ENCODE data around the gene ARRDC1. TPM values are rescaled to one million over a fixed set of nuclear protein-coding genes. Genes with fewer than 3 reads are reported as not detected.

ARRDC1 gene
- total and polyA plus RNA-seq, 8 donors = 26.2 to 77.3 (median 32.6) TPM

DNA sequence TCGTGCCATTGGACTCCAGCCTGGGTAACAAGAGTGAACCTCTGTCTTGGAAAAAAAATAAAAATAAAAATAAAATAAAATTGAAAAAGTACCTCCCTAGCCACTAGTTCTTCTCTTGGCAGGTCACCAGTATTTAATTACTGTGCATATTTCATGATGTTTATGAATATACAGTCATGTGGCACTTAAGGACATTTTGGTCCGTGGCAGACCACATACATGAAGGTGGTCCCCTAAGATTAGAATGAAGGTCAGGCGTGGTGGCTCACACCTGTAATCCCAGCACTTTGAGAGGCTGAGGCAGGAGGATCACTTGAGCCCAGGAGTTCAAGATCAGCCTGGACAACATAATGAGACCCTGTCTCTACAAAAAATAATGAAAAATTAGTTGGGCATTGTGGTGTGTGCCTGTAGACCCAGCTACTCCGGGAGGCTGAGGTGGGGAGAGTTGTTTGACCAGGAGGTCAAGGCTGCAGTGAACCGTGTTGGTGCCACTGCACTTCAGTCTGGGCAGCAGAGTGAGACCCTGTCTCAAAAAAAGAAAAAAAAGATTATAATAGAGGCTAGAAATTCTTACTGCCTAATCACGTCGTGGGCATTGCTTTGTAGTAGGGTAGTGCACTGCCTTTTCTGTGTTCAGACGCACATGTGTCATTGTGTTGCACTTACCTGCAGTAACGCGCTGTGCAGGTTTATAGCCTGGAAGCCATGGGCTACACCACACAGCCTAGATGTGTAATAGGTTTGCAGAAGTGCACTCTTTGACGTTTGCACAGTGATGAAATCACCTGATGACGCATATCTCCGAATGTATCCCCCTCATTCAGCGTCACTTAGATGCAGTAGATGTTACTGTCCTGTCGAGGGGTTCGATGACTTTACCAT is 26.1 kb downstream of the ARRDC1 start:
- H3K9me3 ChIP-seq = no peaks in the 10 kb centered on the region
- DNase-seq = no peak
- TF ChIP-seq, protein P1, sequence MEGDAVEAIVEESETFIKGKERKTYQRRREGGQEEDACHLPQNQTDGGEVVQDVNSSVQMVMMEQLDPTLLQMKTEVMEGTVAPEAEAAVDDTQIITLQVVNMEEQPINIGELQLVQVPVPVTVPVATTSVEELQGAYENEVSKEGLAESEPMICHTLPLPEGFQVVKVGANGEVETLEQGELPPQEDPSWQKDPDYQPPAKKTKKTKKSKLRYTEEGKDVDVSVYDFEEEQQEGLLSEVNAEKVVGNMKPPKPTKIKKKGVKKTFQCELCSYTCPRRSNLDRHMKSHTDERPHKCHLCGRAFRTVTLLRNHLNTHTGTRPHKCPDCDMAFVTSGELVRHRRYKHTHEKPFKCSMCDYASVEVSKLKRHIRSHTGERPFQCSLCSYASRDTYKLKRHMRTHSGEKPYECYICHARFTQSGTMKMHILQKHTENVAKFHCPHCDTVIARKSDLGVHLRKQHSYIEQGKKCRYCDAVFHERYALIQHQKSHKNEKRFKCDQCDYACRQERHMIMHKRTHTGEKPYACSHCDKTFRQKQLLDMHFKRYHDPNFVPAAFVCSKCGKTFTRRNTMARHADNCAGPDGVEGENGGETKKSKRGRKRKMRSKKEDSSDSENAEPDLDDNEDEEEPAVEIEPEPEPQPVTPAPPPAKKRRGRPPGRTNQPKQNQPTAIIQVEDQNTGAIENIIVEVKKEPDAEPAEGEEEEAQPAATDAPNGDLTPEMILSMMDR (IDR thresholded peaks at IDR 0.05) = no peak
- H3K4me3 ChIP-seq = no peak overlapping the region
- ATAC-seq = no peak
- no peak overlapping the region for H3K27ac ChIP-seq
- peaks cover 14 to 66% of the 10 kb centered on the region in 2 donors for H3K4me1 ChIP-seq
- no peaks in the 10 kb centered on the region for H3K36me3 ChIP-seq
- intact Hi-C loops (cut with DNase I) = no loop called here
- no peaks in the 10 kb centered on the region for H3K27me3 ChIP-seq

DNA sequence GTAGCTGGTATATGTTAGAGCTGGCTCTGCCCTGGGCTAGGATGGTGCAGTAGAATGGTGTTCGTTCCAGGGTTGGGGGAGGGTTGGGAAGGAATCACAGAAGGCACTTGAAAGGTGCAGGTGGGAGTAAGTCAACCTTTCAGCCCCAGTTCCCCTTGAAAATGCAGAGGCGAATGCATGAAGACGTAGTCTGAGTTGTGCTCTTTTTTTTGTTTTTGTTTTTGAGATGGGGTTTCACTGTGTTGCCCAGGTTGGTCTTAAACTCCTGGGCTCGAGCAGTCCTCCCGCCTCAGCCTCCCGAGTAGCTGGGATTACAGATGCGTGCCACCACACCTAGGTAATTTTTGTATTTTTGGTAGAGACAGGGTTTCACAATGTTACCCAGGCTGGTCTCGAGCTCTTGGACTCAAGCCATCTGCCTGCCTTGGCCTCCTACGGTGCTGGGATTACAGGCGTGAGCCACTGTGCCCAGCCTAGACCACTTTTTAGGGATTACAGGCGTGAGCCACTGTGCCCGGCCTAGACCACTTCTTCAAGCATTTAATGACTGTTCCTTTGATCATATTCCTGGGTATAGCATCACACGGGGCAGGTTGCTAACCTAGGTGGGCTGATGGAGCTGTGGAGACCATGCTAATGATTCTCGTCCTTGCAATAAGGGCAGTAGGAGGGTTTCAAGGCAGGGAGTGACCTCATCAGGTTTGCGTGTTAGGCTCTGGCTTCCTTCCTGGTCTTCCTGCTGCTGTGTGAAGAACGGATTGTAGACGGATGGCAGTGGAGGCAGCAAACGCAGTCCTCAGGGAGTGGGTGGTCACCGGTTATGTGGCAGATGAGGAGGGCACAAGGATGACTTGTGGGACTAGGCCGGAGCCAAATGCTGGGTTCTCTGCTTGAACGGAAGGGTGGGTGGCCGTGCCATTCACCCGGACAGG is 27.0 kb downstream of the ARRDC1 start:
- no peaks in the 10 kb centered on the region for H3K27me3 ChIP-seq
- H3K9me3 ChIP-seq = no peaks in the 10 kb centered on the region
- no peak overlapping the region for H3K4me3 ChIP-seq
- ATAC-seq (peak; percentile 13), DNase-seq (no peak)
- TF ChIP-seq, protein P1 (IDR thresholded peaks at IDR 0.05) = no peak
- H3K4me1 ChIP-seq = peaks cover 14 to 57% of the 10 kb centered on the region in 2 donors
- no peaks in the 10 kb centered on the region for H3K36me3 ChIP-seq
- intact Hi-C loops (cut with DNase I) = no loop called here
- no peak overlapping the region for H3K27ac ChIP-seq

DNA sequence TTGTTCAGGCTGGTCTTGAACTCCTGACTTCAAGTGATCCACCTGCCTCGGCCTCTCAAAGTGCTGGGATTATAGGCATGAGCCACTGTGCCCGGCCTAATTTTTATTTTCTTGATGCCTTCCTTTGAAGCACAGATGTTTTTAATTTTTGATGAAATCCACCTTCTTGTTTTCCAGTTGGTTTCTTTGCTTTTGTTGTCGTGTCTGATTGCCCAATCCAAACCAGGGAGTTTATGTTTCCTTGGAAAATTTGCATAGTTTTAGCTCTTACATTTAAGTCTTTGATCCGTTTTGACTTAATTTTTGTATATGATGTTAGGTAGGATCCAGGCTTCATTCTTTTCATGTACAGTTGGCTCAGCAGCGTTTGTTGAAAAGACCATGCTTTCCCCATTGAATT is 28.5 kb downstream of the ARRDC1 start:
- peaks cover 9 to 54% of the 10 kb centered on the region in 2 donors for H3K4me1 ChIP-seq
- H3K27me3 ChIP-seq = no peaks in the 10 kb centered on the region
- H3K27ac ChIP-seq = no peak overlapping the region
- H3K36me3 ChIP-seq = no peaks in the 10 kb centered on the region
- H3K9me3 ChIP-seq = no peaks in the 10 kb centered on the region
- H3K4me3 ChIP-seq = no peak overlapping the region
- ATAC-seq (no peak), DNase-seq (no peak)
- intact Hi-C loops (cut with DNase I) = no loop called here
- TF ChIP-seq, protein P1 (IDR thresholded peaks at IDR 0.05) = no peak

DNA sequence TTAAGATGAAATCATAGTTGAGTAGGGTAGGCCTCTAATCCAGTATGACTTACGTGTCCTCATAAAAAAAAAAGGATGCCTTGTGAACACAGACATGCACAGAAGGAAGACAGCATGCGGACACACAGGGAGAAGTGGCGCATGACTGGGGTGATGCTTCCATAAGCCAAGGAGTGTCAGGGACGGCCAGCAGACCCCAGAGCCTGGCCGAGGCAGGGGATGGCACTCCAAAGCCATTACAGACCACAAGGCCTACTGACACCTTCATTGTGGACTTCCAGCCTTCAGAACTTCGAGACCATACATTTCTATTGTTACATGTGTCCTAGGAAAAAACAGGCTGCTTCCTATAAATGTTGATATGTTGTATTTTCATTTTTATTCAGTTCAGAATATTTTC is 33.2 kb downstream of the ARRDC1 start:
- intact Hi-C loops (cut with DNase I) = no loop called here
- Histone ChIP-seq H3K4me3 (no peak overlapping the region), H3K27me3 (no peaks in the 10 kb centered on the region), H3K4me1 (peaks cover 0 to 30% of the 10 kb centered on the region in 2 donors), H3K27ac (peak overlapping the region in 1 of 2 donors; percentile 46), H3K36me3 (peaks cover 0 to 11% of the 10 kb centered on the region in 2 donors), H3K9me3 (no peaks in the 10 kb centered on the region)
- TF ChIP-seq, protein P1 (IDR thresholded peaks at IDR 0.05) = no peak
- ATAC-seq (no peak), DNase-seq (no peak)

Data from left lung (tissue), 10 donors.